Vagina (tissue), 2 donors: ENCODE data around the gene TBC1D22A. TPM values are rescaled to one million over a fixed set of nuclear protein-coding genes. Genes with fewer than 3 reads are reported as not detected.

ENCODE experiments used
- DNase-seq, 2 donors: peaks; one replicate each; pipeline ENCODE4 v3.0.0-alpha.2; 2017; ENCODE audit errors: extremely low spot score in 2 of 2
- H3K27ac ChIP-seq: fragments of 200-600 bp; sonication (generic); one replicate; pipeline ENCODE4 v1.5.1; 2019
- H3K27me3 ChIP-seq: fragments of 200-600 bp; sonication (generic); one replicate; pipeline ENCODE4 v1.5.1; 2019
- H3K36me3 ChIP-seq, 2 donors: fragments of 200-600 bp; sonication (generic); one replicate each; pipeline ENCODE4 v1.5.1; 2017 to 2019
- H3K4me1 ChIP-seq: fragments of 200-600 bp; sonication (generic); one replicate; pipeline ENCODE4 v1.5.1; 2019
- H3K4me3 ChIP-seq, 2 donors: fragments of 200-600 bp; sonication (generic); 1 replicate in 1 of 2; 2 replicates in 1 of 2; pipeline ENCODE4 v1.5.1; 2016 to 2019
- H3K9me3 ChIP-seq: fragments of 200-600 bp; sonication (generic); one replicate; pipeline ENCODE4 v1.5.1; 2019
- CTCF ChIP-seq, 3 experiments: fragments of 450-650 bp in 2 of 3; fragments of 200-600 bp in 1 of 3; sonication (generic) in 1 of 3; IDR thresholded peaks; one replicate each; pipeline ENCODE4 v1.5.1; 2017 to 2019; ENCODE audit warnings: antibody characterized with exemption in 3 of 3, mild to moderate bottlenecking in 2 of 3, moderate library complexity in 2 of 3
- POLR2A ChIP-seq, 2 donors: fragments of 450-650 bp; IDR thresholded peaks; one replicate each; pipeline ENCODE4 v1.6.1; 2017; ENCODE audit warnings: antibody characterized with exemption in 2 of 2, mild to moderate bottlenecking in 2 of 2, moderate library complexity in 2 of 2
- POLR2AphosphoS5 ChIP-seq, 2 donors: sonication (generic); formaldehyde crosslinking; IDR thresholded peaks; one replicate each; pipeline ENCODE4 v1.9.0; 2017; ENCODE audit warnings: antibody characterized with exemption in 2 of 2, mild to moderate bottlenecking in 2 of 2, low read depth in 1 of 2; ENCODE audit not compliant: insufficient read depth in 1 of 2
- intact Hi-C: fragments of 100-400 bp; cut with DNase I; formaldehyde crosslinking; loops from one replicate; pipeline ENCODE4 v1.15.1; 2023
- total RNA-seq: library from RNA; depleted of rRNA; stranded (reverse); fragments of >200 nt; gene quantifications from one replicate; pipeline ENCODE4 v1.2.3, GENCODE V29; 2016

TBC1D22A gene
- total RNA-seq, 1 donor from 2014 or later = 38.3 TPM

- no peaks in the 10 kb centered on the region for H3K9me3 ChIP-seq
- H3K4me3 ChIP-seq = no peak overlapping the region
- intact Hi-C loops = no loop called here
- no peak for DNase-seq
- no peak for TF ChIP-seq CTCF (IDR thresholded peaks at IDR 0.05)
- no peak for TF ChIP-seq POLR2A (IDR thresholded peaks at IDR 0.05)
- no peak for TF ChIP-seq POLR2AphosphoS5 (IDR thresholded peaks at IDR 0.05; ENCODE audit: insufficient read depth in 1 of 2, low read depth in 1 of 2)
- no peaks in the 10 kb centered on the region for H3K36me3 ChIP-seq
- peaks cover 28% of the 10 kb centered on the region for H3K4me1 ChIP-seq
- H3K27ac ChIP-seq = no peak overlapping the region
- H3K27me3 ChIP-seq = no peaks in the 10 kb centered on the region
Measured at GRCh38 chr22:47145883-47146282, 383.4 kb downstream of the TBC1D22A start.

- no peak overlapping the region for H3K27ac ChIP-seq
- peaks cover 28% of the 10 kb centered on the region for H3K4me1 ChIP-seq
- H3K36me3 ChIP-seq = no peaks in the 10 kb centered on the region
- DNase-seq = no peak
- no peaks in the 10 kb centered on the region for H3K9me3 ChIP-seq
- no peaks in the 10 kb centered on the region for H3K27me3 ChIP-seq
- intact Hi-C loops = no loop called here
- TF ChIP-seq CTCF (IDR thresholded peaks at IDR 0.05) = no peak
- TF ChIP-seq POLR2AphosphoS5 (IDR thresholded peaks at IDR 0.05; ENCODE audit: insufficient read depth in 1 of 2, low read depth in 1 of 2) = no peak
- no peak for TF ChIP-seq POLR2A (IDR thresholded peaks at IDR 0.05)
- no peak overlapping the region for H3K4me3 ChIP-seq
Measured at GRCh38 chr22:47146391-47146790, 383.9 kb downstream of the TBC1D22A start.

DNA sequence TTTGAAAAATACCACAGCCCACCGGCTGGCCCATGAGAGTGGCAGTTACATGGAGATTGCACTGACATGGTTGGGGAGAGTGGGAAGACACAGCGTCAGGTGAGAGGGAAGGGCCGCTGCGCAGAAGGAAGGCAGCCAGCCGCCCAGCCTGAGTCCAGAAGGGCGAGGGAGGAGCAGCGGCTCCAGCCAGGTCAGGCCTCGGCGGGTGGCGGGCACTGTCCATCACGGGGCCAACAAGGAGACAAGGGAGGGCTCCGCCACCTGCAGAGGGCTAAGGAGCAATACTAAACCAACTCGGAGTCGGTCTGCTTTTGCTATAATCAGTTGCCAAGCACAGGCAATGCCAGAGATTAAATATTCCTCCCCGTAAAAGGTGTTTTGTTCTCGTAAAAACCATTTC lies 384.5 kb downstream of the TBC1D22A start:
- TF ChIP-seq POLR2AphosphoS5 (IDR thresholded peaks at IDR 0.05; ENCODE audit: insufficient read depth in 1 of 2, low read depth in 1 of 2) (no peak), CTCF (IDR thresholded peaks at IDR 0.05) (no peak), POLR2A (IDR thresholded peaks at IDR 0.05) (no peak)
- intact Hi-C loops = no loop called here
- Histone ChIP-seq H3K27ac (no peak overlapping the region), H3K4me1 (peaks cover 28% of the 10 kb centered on the region), H3K27me3 (no peaks in the 10 kb centered on the region), H3K4me3 (no peak overlapping the region), H3K9me3 (no peaks in the 10 kb centered on the region), H3K36me3 (no peaks in the 10 kb centered on the region)
- no peak for DNase-seq

GRCh38 chr22:47147572-47147971 lies 385.1 kb downstream of the TBC1D22A start:
- no peak for DNase-seq
- peaks cover 28% of the 10 kb centered on the region for H3K4me1 ChIP-seq
- no peak overlapping the region for H3K27ac ChIP-seq
- no peaks in the 10 kb centered on the region for H3K27me3 ChIP-seq
- H3K4me3 ChIP-seq = no peak overlapping the region
- no peaks in the 10 kb centered on the region for H3K36me3 ChIP-seq
- H3K9me3 ChIP-seq = no peaks in the 10 kb centered on the region
- TF ChIP-seq POLR2AphosphoS5 (IDR thresholded peaks at IDR 0.05; ENCODE audit: insufficient read depth in 1 of 2, low read depth in 1 of 2) (no peak), POLR2A (IDR thresholded peaks at IDR 0.05) (no peak), CTCF (IDR thresholded peaks at IDR 0.05) (no peak)
- intact Hi-C loops = no loop called here

GRCh38 chr22:47148510-47148909 lies 386.1 kb downstream of the TBC1D22A start:
- Histone ChIP-seq H3K27ac (no peak overlapping the region), H3K9me3 (no peaks in the 10 kb centered on the region), H3K4me3 (no peak overlapping the region), H3K4me1 (peaks cover 22% of the 10 kb centered on the region), H3K27me3 (no peaks in the 10 kb centered on the region), H3K36me3 (no peaks in the 10 kb centered on the region)
- DNase-seq = no peak
- intact Hi-C loops = no loop called here
- no peak for TF ChIP-seq POLR2AphosphoS5 (IDR thresholded peaks at IDR 0.05; ENCODE audit: insufficient read depth in 1 of 2, low read depth in 1 of 2)
- TF ChIP-seq POLR2A (IDR thresholded peaks at IDR 0.05) = no peak
- TF ChIP-seq CTCF (IDR thresholded peaks at IDR 0.05) = no peak
